Stimulated activated effector memory CD8-positive, alpha-beta T cell treated with anti-CD3 and anti-CD28 coated beads, Interleukin-12 subunit alpha, Interleukin-12 subunit beta, amount 100 ng/mL, for 72 hours (primary cell): Measurements from ENCODE around the gene CEBPE.
A peak's percentile ranks its signal among the peaks of the same experiment; 100 is the strongest.

Experiments
- ATAC-seq: fragments of 150-1000 bp; cut with Tn5 transposase; 2 replicates; pipeline ENCODE4 v1.10.0; 2021
- DNase-seq, 2 donors: peaks; one replicate each; pipeline ENCODE4 v3.0.0; 2021 to 2022; ENCODE audit warnings: low spot score in 2 of 2
- H3K27ac Mint-ChIP-seq: one replicate; pipeline ENCODE4 v1.8.0; 2022; ENCODE audit warnings: mild to moderate bottlenecking, mixed read lengths
- H3K36me3 Mint-ChIP-seq: one replicate; pipeline ENCODE4 v1.8.0; 2022; ENCODE audit warnings: mild to moderate bottlenecking, mixed read lengths
- H3K4me1 Mint-ChIP-seq: one replicate; pipeline ENCODE4 v1.8.0; 2022; ENCODE audit warnings: mixed read lengths
- H3K4me3 Mint-ChIP-seq: one replicate; pipeline ENCODE4 v1.8.0; 2022; ENCODE audit warnings: mild to moderate bottlenecking, mixed read lengths
- H3K9me3 Mint-ChIP-seq: one replicate; pipeline ENCODE4 v1.8.0; 2022; ENCODE audit warnings: mixed read lengths

The CEBPE gene

DNA sequence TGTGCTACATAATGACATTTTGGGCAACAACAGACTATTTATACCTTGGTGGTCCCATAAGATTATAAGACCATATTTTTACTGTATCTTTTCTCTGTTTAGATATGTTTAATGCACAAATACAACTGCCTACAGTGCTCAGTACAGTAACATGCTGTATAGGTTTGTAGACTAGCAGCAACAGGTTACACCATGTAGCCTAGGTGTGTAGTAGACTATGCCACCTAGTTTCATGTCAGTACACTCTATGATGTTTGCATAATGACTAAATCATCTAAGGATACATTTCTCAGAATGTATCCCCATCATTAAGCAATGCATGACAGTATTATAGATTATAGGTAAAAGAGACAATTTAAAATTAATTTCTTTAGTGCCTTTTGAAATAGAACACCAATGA, 30.7 kb upstream of the CEBPE start:
- DNase-seq (no peak), ATAC-seq (no peak)
- no peak overlapping the region for H3K4me3 Mint-ChIP-seq
- H3K9me3 Mint-ChIP-seq, result no peaks in the 10 kb centered on the region
- no peaks in the 10 kb centered on the region for H3K36me3 Mint-ChIP-seq
- H3K27ac Mint-ChIP-seq, result no peak overlapping the region
- H3K4me1 Mint-ChIP-seq, result no peaks in the 10 kb centered on the region

GRCh38 chr14:23148591-23149249, 29.7 kb upstream of the CEBPE start:
- H3K27ac Mint-ChIP-seq, result no peak overlapping the region

DNA sequence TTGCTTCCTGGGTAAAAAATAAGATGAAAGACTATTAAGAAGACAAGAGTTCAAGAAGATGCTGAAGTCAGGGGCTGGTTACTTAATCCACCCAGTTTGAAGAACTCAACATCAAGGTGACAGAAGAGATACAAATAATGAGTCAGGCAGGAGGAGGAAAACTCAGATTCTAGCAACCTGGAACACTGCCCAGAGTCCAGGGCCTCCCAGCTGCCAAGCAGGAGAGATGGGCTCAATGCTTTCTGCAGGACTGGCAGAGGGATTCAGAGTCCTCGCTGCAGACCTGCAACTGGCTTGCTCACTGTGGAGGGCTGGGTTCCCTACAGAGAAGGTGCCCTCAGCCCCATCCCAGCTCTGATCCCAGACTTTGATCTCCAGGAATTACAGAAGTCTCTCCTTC, 28.6 kb upstream of the CEBPE start:
- no peaks in the 10 kb centered on the region for H3K9me3 Mint-ChIP-seq
- no peak overlapping the region for H3K4me3 Mint-ChIP-seq
- H3K4me1 Mint-ChIP-seq, result no peaks in the 10 kb centered on the region
- ATAC-seq (no peak), DNase-seq (no peak)
- no peaks in the 10 kb centered on the region for H3K36me3 Mint-ChIP-seq
- no peak overlapping the region for H3K27ac Mint-ChIP-seq

More at GRCh38 chr14:23148591-23149249, 29.7 kb upstream of the CEBPE start:
- no peak overlapping the region for H3K4me3 Mint-ChIP-seq
- no peaks in the 10 kb centered on the region for H3K4me1 Mint-ChIP-seq
- no peak for ATAC-seq
- H3K36me3 Mint-ChIP-seq, result no peaks in the 10 kb centered on the region
- no peak for DNase-seq
- H3K9me3 Mint-ChIP-seq, result no peaks in the 10 kb centered on the region

- Mint-ChIP-seq H3K9me3 (no peaks in the 10 kb centered on the region), H3K36me3 (no peaks in the 10 kb centered on the region), H3K27ac (no peak overlapping the region), H3K4me3 (no peak overlapping the region), H3K4me1 (no peaks in the 10 kb centered on the region)
- DNase-seq (no peak), ATAC-seq (no peak)
Observed at GRCh38 chr14:23146980-23147379, 27.9 kb upstream of the CEBPE start.

- Mint-ChIP-seq H3K9me3 (no peaks in the 10 kb centered on the region), H3K27ac (peak overlapping the region; percentile 11), H3K4me3 (no peak overlapping the region), H3K36me3 (no peaks in the 10 kb centered on the region), H3K4me1 (no peaks in the 10 kb centered on the region)
- ATAC-seq, result no peak
- DNase-seq, result no peak
Observed at GRCh38 chr14:23146351-23146910, 27.4 kb upstream of the CEBPE start.

DNA sequence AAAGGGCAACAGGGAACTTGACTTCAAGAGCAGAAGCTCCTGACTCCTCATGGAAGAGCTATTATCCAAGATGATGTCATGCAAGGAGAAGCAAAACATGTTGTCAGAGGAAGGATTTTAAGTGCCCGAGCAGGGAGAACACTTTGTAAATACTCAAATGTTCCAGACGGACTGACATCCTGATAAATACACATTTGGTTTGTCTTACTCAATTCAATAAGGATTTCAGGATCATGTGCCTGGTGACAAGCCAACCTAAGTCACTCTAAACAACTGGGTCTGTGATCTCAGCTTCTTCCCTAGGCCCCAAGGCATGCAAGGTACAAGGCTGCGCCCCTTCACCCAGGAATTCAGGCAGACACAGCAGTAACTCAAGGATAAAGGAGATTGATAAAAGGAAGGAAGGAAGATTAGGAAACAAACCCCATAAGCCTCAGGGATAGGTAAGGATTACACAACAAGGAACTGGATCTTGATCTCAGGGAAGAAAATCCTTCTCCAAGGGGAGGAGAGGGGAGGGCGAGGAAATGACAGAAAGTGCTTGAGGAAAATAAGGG, 26.8 kb upstream of the CEBPE start:
- ATAC-seq, result no peak
- Mint-ChIP-seq H3K27ac (peak overlapping the region; percentile 11), H3K9me3 (no peaks in the 10 kb centered on the region), H3K4me1 (no peaks in the 10 kb centered on the region), H3K36me3 (no peaks in the 10 kb centered on the region), H3K4me3 (no peak overlapping the region)
- DNase-seq, result no peak

- Mint-ChIP-seq H3K4me1 (no peaks in the 10 kb centered on the region), H3K9me3 (no peaks in the 10 kb centered on the region), H3K27ac (no peak overlapping the region), H3K4me3 (no peak overlapping the region), H3K36me3 (no peaks in the 10 kb centered on the region)
- ATAC-seq (no peak), DNase-seq (no peak)
Observed at GRCh38 chr14:23143911-23144310, 24.9 kb upstream of the CEBPE start.

- no peak for DNase-seq
- no peak overlapping the region for H3K4me3 Mint-ChIP-seq
- H3K4me1 Mint-ChIP-seq, result no peaks in the 10 kb centered on the region
- no peaks in the 10 kb centered on the region for H3K36me3 Mint-ChIP-seq
- no peak for ATAC-seq
- H3K27ac Mint-ChIP-seq, result no peak overlapping the region
- H3K9me3 Mint-ChIP-seq, result no peaks in the 10 kb centered on the region
Observed at GRCh38 chr14:23142826-23143225, 23.8 kb upstream of the CEBPE start.

DNA sequence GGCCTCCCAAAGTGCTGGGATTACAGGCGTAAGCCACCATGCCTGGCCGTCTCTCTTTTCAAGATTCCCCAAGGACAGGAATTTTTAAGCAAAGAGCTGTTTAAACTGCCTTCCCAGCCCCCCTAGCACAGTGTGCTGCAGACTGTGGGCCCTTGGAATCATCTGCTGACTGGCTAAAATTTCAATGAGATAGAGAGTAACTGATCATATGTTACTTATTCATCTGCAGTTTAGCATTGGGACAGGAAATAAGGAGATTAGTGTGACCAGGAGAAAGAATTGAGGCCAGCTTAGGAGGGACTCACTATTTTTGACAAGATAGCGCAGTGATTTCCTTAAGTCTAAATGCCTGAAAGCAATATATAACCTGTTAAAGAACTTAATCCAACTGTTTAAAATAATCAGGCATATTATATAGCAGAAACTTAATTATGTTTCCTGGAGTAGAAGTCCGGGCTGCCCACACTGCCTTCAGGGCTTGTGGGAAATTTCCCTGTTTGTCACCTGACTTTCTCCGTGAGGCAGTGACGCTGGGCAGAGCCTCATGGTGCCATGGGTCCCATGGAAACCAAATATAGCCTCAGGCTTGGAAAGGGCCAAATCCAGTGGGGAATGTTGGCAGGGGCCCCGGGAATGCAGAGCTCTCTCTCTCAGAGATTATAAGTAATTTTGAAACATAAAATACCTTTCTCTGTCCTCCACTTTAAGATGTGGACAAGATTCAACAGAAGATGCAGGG, 22.8 kb upstream of the CEBPE start:
- ATAC-seq (no peak), DNase-seq (no peak)
- no peaks in the 10 kb centered on the region for H3K4me1 Mint-ChIP-seq
- H3K9me3 Mint-ChIP-seq, result no peaks in the 10 kb centered on the region
- no peak overlapping the region for H3K4me3 Mint-ChIP-seq
- H3K36me3 Mint-ChIP-seq, result no peaks in the 10 kb centered on the region
- no peak overlapping the region for H3K27ac Mint-ChIP-seq

DNA sequence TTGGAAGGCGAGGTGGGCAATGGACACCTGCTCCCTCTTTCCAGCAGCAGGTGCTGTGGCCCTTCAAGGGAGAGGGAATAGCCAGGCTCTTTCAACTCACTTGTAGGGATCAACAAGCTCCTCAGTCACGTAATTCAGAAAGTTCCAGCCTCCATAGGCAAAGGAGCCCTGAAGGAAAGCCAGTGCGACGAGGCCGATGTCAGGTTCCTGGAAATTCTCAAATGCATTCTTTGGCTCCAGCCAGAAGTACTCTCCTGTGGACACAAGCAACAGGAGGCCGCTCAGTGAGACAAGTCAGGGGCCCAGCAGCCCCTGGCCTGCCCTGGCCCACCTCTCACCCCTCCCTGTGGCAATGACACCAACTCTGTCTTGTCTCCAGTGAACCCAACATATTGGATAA, 21.3 kb upstream of the CEBPE start:
- ATAC-seq (no peak), DNase-seq (no peak)
- no peaks in the 10 kb centered on the region for H3K36me3 Mint-ChIP-seq
- H3K9me3 Mint-ChIP-seq, result no peaks in the 10 kb centered on the region
- no peaks in the 10 kb centered on the region for H3K4me1 Mint-ChIP-seq
- H3K4me3 Mint-ChIP-seq, result no peak overlapping the region
- no peak overlapping the region for H3K27ac Mint-ChIP-seq

- ATAC-seq (no peak), DNase-seq (no peak)
- no peaks in the 10 kb centered on the region for H3K9me3 Mint-ChIP-seq
- no peak overlapping the region for H3K27ac Mint-ChIP-seq
- H3K36me3 Mint-ChIP-seq, result no peaks in the 10 kb centered on the region
- H3K4me1 Mint-ChIP-seq, result no peaks in the 10 kb centered on the region
- no peak overlapping the region for H3K4me3 Mint-ChIP-seq
Observed at GRCh38 chr14:23139874-23140273, 20.8 kb upstream of the CEBPE start.

DNA sequence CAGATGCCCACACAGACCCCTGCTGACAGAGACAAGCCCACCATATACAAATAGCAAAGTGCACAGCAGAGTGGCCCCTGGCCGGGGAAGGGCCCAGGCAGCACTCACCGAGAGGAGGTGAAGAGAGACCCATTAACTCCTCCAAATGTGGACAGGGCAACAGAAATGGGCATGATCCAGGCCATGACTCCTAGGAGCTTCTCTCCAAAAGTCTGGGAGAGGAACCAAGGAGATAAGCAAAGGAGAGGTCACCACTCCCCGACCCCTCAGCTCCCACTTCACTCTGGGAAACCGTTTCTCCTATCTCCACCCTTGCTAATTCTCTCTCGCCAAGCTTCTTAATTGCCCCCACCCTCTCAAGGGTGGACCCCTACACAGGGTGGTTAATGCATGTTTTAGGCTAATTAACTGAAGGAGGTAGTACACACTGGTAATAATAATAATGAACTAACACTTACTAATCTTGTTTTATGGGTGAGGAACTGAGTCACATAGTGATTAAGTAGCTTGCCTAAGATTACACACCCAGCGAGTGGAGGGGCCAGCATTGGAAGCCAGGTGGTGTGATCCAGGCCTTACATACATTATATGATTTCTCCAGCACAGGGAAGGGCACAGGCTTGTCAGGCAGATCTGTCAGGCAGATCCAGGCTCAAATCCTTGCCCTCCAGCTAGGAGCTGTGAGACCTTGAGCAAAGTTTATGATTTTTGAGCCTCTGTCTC, 18.9 kb upstream of the CEBPE start:
- Mint-ChIP-seq H3K4me3 (no peak overlapping the region), H3K36me3 (no peaks in the 10 kb centered on the region), H3K27ac (no peak overlapping the region), H3K9me3 (no peaks in the 10 kb centered on the region), H3K4me1 (no peaks in the 10 kb centered on the region)
- no peak for DNase-seq
- ATAC-seq, result no peak

DNA sequence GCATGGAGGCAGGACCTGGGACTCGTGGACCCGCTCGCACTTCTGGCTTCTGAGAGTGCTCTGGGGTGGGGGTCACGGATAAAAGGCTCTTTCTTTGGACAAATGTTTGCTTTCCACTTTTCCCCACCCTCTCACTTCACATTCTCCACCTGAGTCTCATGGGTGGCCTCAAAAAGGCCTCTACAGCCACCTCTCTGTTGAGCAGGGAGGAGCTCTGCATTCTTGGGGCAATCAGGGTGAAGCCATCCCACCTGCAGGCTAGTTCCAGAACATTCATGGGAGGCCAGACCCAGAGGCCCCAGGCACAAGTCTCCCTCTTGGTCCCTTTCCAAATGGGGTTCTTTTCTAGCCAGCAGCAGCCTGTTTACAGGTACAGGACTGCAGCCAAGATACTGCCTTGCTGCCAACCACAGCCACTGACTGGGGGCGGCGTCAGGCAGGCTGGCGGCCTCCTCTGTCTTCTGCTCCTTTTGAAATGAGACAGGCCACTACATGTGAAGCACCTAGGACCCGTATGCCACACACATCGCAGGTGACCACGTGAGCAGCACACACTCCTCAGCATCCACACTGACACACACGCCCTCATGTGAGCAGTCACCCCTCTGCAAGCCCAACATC, 18.2 kb upstream of the CEBPE start:
- H3K4me3 Mint-ChIP-seq, result no peak overlapping the region
- peak; percentile 16 for ATAC-seq

GRCh38 chr14:23136566-23137133, 17.6 kb upstream of the CEBPE start:
- Mint-ChIP-seq H3K4me1 (no peaks in the 10 kb centered on the region), H3K36me3 (no peaks in the 10 kb centered on the region), H3K9me3 (no peaks in the 10 kb centered on the region), H3K27ac (no peak overlapping the region), H3K4me3 (no peak overlapping the region)
- DNase-seq, result no peak
- ATAC-seq, result peak; percentile 28

More for the DNA sequence above, 18.2 kb upstream of the CEBPE start:
- DNase-seq, result no peak
- no peak overlapping the region for H3K27ac Mint-ChIP-seq
- no peaks in the 10 kb centered on the region for H3K36me3 Mint-ChIP-seq
- no peaks in the 10 kb centered on the region for H3K4me1 Mint-ChIP-seq
- no peaks in the 10 kb centered on the region for H3K9me3 Mint-ChIP-seq

- DNase-seq, result no peak
- Mint-ChIP-seq H3K4me3 (no peak overlapping the region), H3K27ac (no peak overlapping the region), H3K9me3 (no peaks in the 10 kb centered on the region), H3K36me3 (no peaks in the 10 kb centered on the region), H3K4me1 (peaks cover 5% of the 10 kb centered on the region)
- no peak for ATAC-seq
Observed at GRCh38 chr14:23132970-23133369, 13.9 kb upstream of the CEBPE start.
